ENCODE measurements around the gene SPTLC2.

SPTLC2 gene

DNA sequence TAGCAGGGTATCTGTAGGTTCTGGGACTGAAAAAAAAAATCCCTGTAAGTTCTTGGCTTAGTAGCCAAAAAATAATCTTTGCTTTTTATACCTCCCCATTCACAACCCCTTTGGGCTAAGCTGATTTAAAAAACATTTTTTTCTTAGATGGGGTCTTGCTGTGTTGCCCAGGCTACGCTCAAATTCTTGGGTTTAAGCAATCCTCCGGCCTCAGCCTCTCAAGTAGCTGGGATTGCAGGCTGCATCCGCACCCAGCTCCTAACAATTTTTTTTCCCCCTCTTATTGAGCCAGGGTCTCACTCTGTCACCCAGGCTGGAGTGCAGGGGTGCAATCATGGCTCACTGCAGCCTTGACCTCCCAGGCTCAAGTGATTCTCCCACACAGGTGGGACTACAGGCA lies 108.7 kb downstream of the SPTLC2 start:
- DNase-seq (ENCODE audit: low read depth, low spot score): no peak

DNA sequence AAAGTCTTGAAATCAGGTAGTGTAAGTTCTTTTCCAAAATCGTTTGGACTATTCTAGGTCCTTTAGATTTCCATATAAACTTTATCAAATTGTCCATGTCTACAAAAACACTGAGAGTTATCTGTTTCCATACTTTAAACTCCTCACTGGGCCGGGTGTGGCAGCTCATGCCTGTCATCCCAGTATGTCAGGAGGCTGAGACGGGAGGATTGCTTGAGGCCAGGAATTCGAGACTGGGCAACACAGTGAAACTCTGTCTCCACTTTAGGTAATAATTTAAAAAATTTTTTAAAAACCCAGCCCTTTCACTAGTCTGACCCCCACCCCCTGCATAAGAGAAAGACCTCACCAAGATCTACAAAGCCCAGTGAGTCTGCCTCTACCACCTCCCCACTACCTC lies 111.4 kb downstream of the SPTLC2 start:
- DNase-seq (ENCODE audit: low read depth, low spot score): no peak

DNA sequence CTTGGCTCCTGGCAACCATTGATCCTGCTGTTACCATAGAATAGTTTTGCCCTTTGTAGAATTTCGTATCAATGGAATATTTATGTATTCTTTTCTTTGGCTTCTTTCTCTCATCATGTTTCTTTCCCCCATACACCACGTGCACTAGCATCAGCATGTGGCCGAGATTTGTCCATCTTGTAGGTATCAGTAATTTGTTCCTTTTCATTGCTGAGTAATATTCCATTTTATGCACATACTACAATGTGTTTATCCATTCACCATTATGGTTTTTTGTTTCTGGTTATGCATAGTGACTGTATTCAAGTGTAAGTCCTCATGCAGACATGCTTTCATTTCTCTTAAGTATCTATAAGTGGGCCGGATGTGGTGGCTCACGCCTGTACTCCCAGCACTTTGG lies 113.3 kb downstream of the SPTLC2 start:
- DNase-seq (ENCODE audit: low read depth, low spot score): no peak

DNA sequence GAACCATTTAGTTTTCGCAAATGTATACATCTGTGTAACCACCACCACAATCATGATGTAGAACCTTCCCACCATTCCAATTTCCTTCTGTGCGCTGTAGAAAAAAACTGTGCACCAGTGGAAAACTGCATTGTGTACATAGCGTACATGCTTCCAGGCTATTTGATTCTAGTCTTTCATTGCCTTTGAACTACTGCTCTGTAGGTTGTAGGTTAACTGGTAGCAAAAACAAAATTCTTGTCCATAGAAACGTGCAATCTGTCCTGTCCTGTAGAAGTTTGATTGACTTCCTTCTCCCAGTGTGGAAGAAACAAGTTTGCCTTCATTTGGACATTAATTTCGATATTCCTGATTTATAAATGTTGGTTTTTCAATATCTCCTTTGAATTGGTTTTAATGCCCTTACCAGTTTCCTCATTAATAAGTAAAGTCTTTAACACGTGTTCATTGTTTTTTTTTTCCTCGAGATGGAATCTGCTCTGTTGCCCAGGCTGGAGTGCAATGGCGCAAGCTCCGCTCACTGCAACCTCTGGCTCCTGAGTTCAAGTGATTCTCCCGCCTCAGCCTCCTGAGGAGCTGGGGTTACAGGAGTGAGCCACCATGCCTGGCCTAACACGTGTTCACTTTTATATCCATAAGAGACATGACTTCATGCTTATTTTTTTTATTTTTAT lies 114.2 kb downstream of the SPTLC2 start:
- DNase-seq (ENCODE audit: low read depth, low spot score): no peak

DNA sequence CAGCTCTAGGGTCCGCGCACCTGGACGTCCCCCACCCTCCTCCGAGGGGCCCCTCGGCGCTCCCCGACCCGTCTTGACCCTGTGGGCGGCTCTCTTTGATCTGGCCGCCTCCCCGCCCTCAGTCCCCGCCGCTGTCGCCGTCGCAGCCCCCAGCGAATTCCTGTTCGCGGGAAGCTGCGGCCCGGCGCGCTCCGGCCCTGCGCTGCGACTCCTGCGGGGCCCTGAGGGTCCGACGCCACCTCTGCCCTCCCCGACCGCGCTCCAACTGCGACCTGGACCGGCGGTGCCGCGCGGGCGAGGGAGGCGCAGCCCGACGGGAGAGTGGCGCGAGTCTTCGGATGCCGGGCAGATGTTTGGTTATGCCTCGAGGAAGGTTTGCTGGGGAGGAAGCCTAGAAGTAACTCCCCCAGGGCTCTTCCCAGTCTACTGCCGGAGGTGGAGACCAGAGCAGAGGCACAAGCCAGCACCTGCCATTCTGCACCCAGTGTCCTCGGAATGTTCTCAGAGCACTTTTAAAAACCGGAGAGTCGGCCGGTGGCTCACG lies 117.4 kb downstream of the SPTLC2 start:
- no peak for DNase-seq (ENCODE audit: low read depth, low spot score)

DNA sequence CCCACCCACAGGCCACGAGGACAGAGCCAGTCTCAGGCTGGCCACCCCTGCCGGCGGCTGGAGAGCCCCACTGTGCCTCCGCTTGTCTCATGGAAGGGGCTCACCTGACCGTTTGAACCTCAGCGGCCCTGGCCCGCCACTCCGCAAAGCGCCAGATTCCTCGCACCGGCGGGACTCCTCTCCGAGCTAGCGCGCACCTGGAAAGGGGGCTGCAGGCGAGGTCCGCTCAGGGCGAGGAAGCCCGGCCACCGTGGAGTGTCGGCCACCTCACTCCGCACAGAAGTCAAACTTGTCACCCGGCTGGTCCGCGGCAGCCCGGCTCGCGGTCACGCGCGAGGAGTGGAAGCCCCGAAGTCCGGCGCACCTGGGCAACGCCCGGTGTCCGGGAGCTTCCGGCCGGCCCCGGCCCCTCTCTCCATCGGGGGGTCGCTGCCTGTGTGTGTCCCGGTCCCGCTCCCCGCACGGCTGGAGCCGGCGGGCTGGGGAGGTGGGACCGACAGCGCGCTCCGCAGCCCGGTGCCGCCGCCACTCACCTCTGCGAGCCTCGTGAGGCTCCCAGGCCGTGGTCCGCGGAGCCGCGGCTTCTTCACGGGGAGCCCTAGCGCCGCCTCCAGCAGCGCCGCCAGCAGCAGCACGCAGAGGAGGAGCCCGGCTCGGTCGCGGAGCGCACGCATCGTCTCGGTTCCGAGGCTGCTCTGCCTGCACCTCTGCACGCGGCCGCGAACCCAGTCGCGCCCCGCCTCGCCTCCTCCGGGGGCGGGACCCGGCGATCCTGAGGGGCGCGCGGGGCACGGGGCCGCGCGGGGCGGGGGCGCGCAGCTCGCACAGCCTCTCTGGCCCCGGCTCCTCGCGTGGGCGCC lies 118.1 kb downstream of the SPTLC2 start, which contains the start of gene ISM2:
TSS of gene ISM2 (minus strand) at position 697 of the 860 bp plus-strand sequence. CDS start at position 674, 23 bp downstream.
- DNase-seq (ENCODE audit: low read depth, low spot score): no peak

DNA sequence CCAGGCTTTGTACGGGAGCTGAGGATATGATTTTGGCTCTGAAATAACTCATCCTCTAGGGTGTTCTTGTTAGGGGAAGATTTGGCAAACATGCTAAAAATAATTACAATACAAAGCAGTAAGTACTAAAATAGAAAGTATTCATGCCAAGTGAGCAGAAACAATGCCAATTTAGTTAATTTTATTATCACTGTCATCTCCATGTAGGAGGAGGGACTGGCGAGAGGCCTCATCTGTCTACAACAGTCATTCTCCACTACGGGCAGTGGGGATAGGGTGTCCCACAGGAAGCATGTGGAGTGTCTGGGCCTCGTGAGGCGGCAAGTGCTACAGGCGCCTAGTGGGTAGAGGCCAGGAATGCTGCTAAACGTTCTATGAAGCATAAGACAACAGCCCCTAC lies 121.1 kb downstream of the SPTLC2 start:
- DNase-seq (ENCODE audit: low read depth, low spot score): no peak

DNA sequence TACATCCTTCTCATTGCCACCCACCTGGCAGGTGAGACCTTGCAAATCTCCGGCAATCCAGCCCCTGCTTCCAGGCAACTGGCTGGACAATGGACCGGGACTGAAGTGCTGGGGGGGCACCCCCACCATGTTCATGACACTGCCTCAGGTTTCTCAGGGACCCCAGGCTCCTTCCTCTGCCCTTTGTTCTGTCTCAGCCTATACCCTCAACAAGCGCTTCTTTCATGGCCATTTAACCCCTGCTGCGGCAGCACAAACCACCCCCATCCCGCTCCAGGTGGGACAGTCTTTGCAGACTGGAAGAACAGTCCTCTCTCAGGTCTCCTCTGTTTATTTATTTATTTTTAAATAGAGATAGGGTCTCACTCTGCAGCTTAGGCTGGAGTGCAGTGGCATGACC lies 125.4 kb downstream of the SPTLC2 start:
- DNase-seq (ENCODE audit: low read depth, low spot score): no peak

DNA sequence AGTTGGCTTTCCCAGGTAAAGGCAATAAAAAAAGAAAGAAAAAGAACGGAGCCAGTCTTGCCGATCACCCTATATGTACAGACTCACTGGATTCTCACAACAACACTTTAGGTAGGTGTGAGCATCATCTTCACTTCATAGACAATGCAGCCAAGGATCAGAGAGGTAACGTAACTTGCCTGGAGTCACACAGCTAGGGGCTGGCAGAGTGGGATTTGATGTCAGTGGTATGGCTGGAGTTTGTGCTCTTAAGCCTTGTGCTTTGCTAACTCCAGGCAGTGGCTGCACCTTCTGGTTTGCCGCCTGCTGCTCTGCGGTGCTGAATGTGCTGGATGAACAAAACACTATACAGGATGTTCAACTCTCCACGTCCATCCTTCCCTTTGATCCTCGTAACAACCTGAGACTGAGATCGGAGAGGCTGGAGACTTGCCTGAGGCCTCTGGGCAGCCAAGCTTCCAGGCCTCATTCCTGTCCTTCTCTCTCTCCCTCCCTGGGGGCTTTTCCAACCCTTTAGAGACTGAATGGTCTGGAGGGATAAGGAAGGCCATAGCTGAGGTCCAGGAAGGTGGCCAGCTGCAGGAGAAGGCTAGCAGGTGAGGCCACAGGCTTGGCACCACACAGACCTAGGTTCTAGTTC lies 126.0 kb downstream of the SPTLC2 start:
- DNase-seq (ENCODE audit: low read depth, low spot score): no peak

DNA sequence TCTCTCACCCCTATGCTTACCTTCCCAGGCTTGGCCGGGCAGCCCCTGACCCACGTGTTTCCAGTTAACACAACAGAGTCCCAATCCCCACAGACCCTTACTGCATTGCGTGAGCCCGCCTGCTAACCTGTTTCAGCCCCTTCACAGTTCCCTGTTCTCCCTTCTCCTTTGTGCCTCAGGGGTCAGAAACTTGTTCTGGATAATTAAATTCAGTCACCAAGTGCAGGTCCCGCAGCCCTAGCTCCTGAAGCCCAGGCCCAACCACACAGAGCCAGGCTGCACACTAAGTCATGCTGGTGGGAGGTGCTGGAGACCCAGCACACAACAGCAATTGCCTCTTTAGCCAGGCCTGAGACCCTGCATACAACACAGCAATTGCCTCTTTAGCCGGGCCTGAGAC lies 127.4 kb downstream of the SPTLC2 start:
- DNase-seq (ENCODE audit: low read depth, low spot score): no peak

DNA sequence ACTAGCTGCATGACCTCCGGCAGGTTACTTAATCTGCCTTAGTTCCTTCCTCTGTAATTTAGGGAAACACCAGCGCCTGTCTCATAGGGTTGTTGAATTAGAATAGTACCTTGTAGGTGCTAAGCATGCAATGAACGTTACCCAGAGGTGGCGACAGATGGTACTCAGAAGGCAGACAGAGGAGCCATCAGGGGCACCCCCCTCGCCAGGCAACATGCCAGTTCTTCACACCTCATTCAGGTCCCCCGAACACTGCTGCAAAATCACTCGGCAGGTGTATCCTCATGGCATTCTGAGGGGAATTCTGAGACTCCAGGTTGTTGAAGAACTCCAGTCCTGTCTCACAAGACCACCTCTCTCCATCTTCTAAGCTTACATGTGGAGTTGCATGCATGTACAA lies 127.9 kb downstream of the SPTLC2 start:
- no peak for DNase-seq (ENCODE audit: low read depth, low spot score)

DNA sequence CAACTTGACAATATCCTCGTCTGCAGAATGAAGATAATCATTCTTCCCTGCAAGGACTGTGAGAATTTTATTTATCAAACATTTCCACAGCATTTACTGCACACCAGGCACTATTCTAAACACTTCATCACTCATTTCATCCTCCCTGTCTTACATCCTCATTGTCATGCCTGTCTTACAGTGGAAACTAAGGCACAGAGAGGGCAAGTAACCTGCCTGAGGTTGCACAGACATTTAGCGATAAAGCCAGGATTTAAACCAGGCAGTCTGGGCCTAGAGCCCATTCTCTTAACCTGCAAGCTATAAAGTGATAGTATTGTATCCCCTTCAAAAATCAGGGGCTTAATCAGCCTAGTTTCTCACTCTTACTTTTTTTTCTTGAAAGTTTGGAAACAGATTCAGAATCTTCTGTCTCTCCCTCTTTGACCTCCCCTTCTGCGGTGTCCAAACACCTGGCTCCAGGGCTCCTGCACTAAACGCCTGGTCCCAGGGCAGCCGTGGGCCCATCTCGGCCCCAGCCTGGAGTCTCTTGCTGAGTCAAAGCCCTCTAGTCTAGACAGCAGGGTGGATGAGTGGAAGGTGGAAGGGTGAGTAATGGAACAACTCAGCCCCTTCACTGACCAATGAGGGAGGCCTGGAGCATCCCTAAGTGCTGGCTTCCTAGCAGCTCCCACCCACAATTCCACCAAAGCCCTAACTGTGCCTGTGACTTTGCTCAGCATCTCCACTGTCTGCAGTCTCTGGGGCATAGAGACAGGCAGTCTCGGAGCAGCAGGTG lies 130.3 kb downstream of the SPTLC2 start:
- no peak for DNase-seq (ENCODE audit: low read depth, low spot score)

DNA sequence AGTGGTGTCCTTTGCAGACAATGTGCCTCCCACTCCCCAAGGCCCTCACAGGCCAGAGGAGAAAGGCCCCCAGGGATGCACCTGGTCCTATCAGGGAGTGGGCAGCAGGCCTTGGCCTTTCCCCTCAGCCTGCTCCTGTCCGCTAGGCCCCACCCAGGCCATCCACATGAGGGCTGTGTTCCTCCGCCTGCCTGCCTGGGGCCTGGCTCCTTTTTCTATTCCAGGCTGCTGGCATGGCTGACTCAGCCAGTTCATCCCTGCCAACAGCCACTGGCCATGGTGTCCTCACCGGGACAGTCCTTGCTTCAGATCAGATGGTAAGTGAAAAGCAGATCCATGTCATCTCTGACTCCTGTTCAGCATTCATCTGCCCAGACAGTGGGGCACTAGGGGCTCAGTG lies 131.2 kb downstream of the SPTLC2 start:
- no peak for DNase-seq (ENCODE audit: low read depth, low spot score)

DNA sequence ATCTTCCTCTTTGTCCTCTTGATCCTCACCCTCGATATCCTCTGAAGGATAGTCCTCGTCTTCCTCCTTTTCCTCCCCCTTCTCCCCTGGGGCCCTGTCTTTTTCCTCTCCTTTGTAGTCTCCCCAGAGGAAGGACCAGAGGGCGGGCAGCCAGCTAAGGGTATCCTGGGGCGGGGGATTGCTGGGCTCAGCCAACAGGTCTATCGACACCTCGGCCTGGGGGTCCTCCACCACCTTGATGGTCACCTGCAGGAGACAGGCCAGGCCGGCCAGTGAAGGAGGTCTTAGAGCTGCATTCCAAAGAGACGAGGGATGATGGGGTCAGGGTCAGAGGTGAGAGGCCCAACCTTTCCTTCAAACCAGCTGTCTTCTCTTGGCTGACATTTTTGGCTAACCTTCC lies 134.0 kb downstream of the SPTLC2 start:
- DNase-seq (ENCODE audit: low read depth, low spot score): no peak

DNA sequence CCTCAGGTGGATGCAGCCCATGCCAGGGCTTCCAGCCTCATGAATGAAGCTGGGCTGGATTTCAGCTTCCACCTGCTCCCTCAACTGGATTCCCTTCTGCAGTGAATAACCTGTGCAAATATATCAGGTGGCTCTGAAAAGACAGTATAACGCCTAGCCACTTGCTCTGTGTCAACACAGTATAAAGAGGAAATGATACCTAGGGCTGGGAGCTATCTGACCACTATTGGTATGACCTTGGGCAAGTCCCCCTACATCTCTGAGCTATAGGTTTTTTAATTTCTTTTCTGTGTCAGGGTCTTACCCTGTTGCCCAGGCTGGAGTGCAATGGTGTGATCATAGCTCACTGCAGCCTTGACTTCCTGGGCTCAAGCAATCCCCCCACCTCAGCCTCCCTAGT lies 137.6 kb downstream of the SPTLC2 start:
- no peak for DNase-seq (ENCODE audit: low read depth, low spot score)

DNA sequence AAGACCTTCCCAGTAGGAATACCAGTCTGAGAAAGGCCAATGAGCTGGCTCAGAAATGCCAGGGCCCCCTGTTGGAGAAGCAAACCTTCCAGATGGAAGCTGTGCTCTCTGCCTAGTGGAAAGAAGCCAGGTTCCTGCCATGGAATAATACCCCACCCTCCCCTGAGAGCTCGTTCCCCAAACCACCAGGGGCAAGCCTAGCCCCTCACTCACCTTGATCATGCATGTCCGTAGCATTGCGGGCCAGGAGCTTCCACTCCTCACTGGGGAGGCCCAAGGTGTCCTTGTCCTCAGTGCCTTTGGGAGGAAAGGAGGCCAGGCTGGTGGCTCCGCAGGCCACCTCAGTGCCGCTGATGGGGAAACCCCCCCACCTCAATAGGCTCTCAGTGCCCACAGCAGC lies 138.4 kb downstream of the SPTLC2 start:
- no peak for DNase-seq (ENCODE audit: low read depth, low spot score)

DNA sequence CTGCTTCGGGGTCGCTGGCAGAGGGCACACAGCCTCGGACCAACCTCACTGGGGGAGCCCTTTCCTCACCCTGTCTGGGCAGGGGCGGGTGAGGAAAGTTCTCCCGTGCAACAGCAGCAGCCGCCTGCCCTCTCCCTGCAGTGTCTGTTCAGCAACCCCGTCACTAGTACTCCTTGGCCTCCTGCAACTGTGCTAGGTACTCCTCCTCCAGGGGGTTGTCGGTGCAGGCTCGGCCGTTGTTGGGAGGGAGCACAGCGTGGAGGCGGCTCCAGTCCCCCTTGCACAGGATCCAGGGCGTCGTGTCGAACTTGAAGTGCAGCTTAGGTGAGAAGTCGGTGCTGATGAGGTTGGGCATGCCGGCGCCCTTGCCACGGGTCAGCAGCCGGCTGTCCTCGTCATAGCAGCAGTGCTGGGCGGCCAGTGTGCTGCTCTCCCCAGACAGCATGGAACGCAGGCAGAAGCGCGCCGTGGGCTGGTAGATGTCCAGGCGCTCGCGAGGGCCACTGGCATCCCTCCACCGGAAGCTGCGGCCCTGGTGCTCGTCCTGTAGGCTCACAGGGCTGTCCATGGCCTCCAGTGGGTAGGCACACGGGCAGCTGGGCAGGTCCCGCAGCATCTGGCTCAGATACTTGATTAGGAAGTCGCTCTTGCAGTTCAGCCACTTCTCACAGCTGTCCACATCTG lies 140.9 kb downstream of the SPTLC2 start:
- DNase-seq (ENCODE audit: low read depth, low spot score): no peak

DNA sequence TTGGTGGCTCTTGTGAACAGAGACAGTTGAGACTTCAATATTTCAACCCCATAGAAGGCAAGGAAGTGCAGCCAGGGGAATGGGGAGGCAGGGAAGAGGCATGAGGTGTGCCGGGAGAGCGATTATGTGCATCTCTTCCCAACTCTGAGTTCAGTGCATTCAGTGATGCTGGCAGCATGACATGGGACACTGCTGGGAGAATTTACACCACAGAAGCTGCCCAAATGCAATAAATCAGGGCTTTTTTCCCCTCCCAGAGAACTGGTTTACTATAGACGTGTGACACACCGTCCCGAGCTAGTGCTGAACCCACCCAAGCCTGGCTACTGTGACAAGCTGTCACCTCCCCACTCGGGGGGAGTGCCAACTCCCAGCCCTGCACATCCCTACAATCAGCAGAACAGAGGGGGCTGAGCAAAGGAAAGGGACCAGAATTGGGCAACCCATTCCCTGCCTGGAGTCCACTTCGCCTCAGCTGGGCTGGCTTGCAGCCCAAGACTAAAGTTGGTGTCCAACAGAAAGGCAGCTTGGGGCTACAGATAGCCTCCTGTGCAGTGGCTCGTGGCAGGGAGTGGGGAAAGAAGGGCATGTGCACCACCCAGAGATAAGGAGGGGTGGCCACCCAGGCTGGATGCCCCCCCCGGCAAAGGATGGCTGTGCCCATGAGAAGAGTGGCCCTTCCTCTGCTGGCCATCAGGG lies 141.8 kb downstream of the SPTLC2 start:
- no peak for DNase-seq (ENCODE audit: low read depth, low spot score)

DNA sequence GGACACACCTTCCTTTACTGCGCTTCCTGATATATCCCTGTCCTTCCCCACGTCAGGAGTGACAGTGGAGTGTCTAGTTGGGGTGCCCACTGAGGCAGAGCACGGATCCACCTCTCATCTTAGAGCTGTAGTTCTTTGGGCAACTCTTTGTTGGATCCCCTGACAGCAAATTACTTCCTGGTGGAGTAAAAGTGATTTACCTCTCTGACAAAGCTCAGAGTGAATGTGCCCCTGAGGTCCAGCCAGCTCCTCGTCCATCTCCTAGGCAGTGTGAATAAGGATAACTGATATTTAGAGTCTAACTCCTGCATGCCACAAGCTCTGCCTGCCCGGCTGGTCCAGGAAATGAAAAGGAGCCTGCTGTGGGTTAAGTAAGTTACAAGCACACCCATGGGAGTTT lies 142.5 kb downstream of the SPTLC2 start:
- DNase-seq (ENCODE audit: low read depth, low spot score): no peak

DNA sequence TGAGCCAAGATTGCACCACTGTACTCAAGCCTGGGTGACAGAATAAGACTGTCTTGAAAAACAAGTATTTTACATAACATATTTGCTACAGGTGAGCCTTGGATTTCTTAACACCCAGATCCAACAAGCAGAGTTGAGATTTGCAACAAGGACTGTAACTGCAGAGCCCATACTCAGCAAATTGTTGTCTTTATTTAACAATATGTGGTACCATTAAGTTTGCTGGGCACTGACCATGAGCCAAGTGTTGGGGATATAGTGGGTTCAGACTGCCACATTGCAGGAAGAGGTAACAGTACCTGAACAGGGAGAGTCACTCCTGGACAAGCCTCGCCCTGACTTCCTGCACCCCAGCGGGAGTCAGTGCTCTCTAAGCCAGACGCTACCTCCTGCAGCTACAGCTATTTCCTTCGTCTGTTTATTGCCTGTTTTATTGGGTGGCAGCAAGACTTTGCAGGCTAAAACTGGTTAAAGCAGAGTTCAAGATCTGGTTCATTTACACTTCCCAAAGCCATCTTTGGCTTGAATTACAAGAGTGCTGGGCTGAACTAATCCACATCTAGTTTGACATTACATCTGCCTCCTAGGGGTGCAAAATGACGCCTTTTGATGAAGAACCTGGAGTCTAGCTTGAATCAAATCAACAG lies 146.1 kb downstream of the SPTLC2 start:
- DNase-seq (ENCODE audit: low read depth, low spot score): no peak

Data from brain pericyte (primary cell).